GM12878 (cell line): Measurements from ENCODE around the gene AGBL3. TPM values are rescaled to one million over a fixed set of nuclear protein-coding genes. Genes with fewer than 3 reads are reported as not detected.

Experiments
- ATAC-seq: fragments of 200-7000 bp; cut with Tn5 transposase; 3 replicates; pipeline ENCODE4 v1.9.1; 2020; ENCODE audit warnings: mild to moderate bottlenecking, moderate library complexity
- BruUV-seq: library from RNA; stranded (reverse); fragments of 400-500 nt; replicated peaks from 2 replicates; lab custom pipeline; 2021; lab: Mats Ljungman, UMichigan
- CTCF ChIA-PET: fragments of 300-600 bp; sonication (Branson Sonifier 250); formaldehyde crosslinking; extraction: SDS; loops from one replicate; lab custom pipeline; 2021; ENCODE audit warnings: inconsistent platforms; lab: Yijun Ruan, JAX
- POLR2A ChIA-PET: fragments of 350-600 bp; formaldehyde crosslinking; extraction: SDS; loops from one replicate; lab custom pipeline; 2021; ENCODE audit warnings: inconsistent platforms; lab: Charles Lee
- RAD21 ChIA-PET: fragments of 300-600 bp; sonication (Branson Sonifier 250); formaldehyde crosslinking; loops from one replicate; lab custom pipeline; 2023; ENCODE audit warnings: antibody characterized with exemption; ENCODE audit not compliant: unreplicated experiment; lab: Charles Lee
- SMC1A ChIA-PET: fragments of 300-600 bp; sonication (Branson Sonifier 250); formaldehyde crosslinking; loops from one replicate; lab custom pipeline; 2023; ENCODE audit not compliant: unreplicated experiment, uncharacterized antibody; lab: Charles Lee
- DNase-seq: peaks from one replicate; pipeline ENCODE4 v3.0.0-alpha.2; 2011; ENCODE audit warnings: low read depth, low spot score
- FAIRE-seq: peaks from 3 replicates; lab custom pipeline; 2011; peaks lifted over from hg19 to GRCh38; lab: Jason Lieb, UNC
- H2AFZ ChIP-seq: 2 replicates; pipeline ENCODE4 v1.6.0; 2011; ENCODE audit warnings: low read depth, low read length, control low read depth; ENCODE audit not compliant: control insufficient read depth
- H3K27ac ChIP-seq: 2 replicates; pipeline ENCODE4 v1.5.1; 2011; ENCODE audit warnings: control low read depth; ENCODE audit not compliant: control insufficient read depth, insufficient read depth
- H3K27me3 ChIP-seq, 2 experiments: replicated peaks in 1 of 2; 2 replicates each; pipeline versions ENCODE4 v1.6.0 to v1.6.1; 2011; ENCODE audit warnings: low read length in 1 of 2; ENCODE audit not compliant: control insufficient read depth in 2 of 2, insufficient read depth in 2 of 2
- H3K36me3 ChIP-seq, 2 experiments: 2 replicates each; pipeline ENCODE4 v1.5.1; 2011; ENCODE audit warnings: low read length in 1 of 2; ENCODE audit not compliant: control insufficient read depth in 2 of 2, insufficient read depth in 2 of 2
- H3K4me1 ChIP-seq: 2 replicates; pipeline ENCODE4 v1.6.1; 2011; ENCODE audit warnings: mild to moderate bottlenecking, low read length, moderate library complexity, mixed read lengths; ENCODE audit not compliant: control insufficient read depth, insufficient read depth
- H3K4me2 ChIP-seq: 2 replicates; pipeline ENCODE4 v1.6.0; 2011; ENCODE audit warnings: control low read depth; ENCODE audit not compliant: control insufficient read depth, insufficient read depth
- H3K4me3 ChIP-seq: fragments of 200-600 bp; sonication (generic); 2 replicates; pipeline ENCODE4 v1.5.1; 2016
- H3K79me2 ChIP-seq: 2 replicates; pipeline ENCODE4 v1.6.0; 2011; ENCODE audit warnings: low read length; ENCODE audit not compliant: control insufficient read depth, insufficient read depth
- H3K9ac ChIP-seq: 2 replicates; pipeline ENCODE4 v1.8.0; 2011; ENCODE audit warnings: low read length, control low read depth, mixed read lengths; ENCODE audit not compliant: control insufficient read depth, insufficient read depth
- H3K9me3 ChIP-seq: replicated peaks from 3 replicates; pipeline ENCODE4 v1.5.1; 2011; ENCODE audit warnings: mild to moderate bottlenecking, low read length; ENCODE audit not compliant: control insufficient read depth, insufficient read depth
- H4K20me1 ChIP-seq: 2 replicates; pipeline ENCODE4 v1.6.0; 2011; ENCODE audit not compliant: control insufficient read depth, insufficient read depth
- CEBPB ChIP-seq, 2 experiments: fragments of 150-350 bp in 1 of 2; IDR thresholded peaks; 2 replicates each; pipeline ENCODE4 v1.6.1; 2012 to 2014; ENCODE audit warnings: low read depth in 2 of 2, low read length in 2 of 2, borderline replicate concordance in 1 of 2, inconsistent platforms in 1 of 2
- CHD4 ChIP-seq: fragments of 200-600 bp; sonication (generic); IDR thresholded peaks from 2 replicates; pipeline ENCODE4 v1.6.1; 2016; ENCODE audit warnings: mild to moderate bottlenecking
- CTCF ChIP-seq, 3 experiments: IDR thresholded peaks in 2 of 3; conservative IDR thresholded peaks in 1 of 3; 2 replicates each; pipeline ENCODE4 v1.5.1; 2011; ENCODE audit warnings: low read depth in 3 of 3, low read length in 3 of 3, mild to moderate bottlenecking in 3 of 3, control low read depth in 2 of 3, moderate library complexity in 2 of 3, inconsistent platforms in 1 of 3, mixed read lengths in 1 of 3; ENCODE audit not compliant: control insufficient read depth in 2 of 3, insufficient read depth in 1 of 3; ENCODE audit errors: extremely low read depth in 1 of 3
- EGR1 ChIP-seq, 2 experiments: IDR thresholded peaks; 1 replicate in 1 of 2; 2 replicates in 1 of 2; pipeline ENCODE4 v1.6.1; 2011 to 2012; ENCODE audit warnings: low read depth in 2 of 2, low read length in 2 of 2, borderline replicate concordance in 1 of 2, mild to moderate bottlenecking in 1 of 2, moderate library complexity in 1 of 2
- IKZF1 ChIP-seq: fragments of 450-650 bp; conservative IDR thresholded peaks from 2 replicates; pipeline ENCODE4 v1.6.1; 2017; ENCODE audit warnings: antibody characterized with exemption, mild to moderate bottlenecking
- MTA3 ChIP-seq: IDR thresholded peaks from 2 replicates; pipeline ENCODE4 v1.6.1; 2012; ENCODE audit warnings: low read length, inconsistent platforms, borderline replicate concordance
- NR2C1 ChIP-seq: fragments of 450-650 bp; IDR thresholded peaks from 2 replicates; pipeline ENCODE4 v1.6.1; 2017; ENCODE audit warnings: antibody characterized with exemption, mild to moderate bottlenecking, moderate library complexity
- SP1 ChIP-seq: IDR thresholded peaks from one replicate; pipeline ENCODE4 v1.6.1; 2011; ENCODE audit warnings: low read depth, low read length
- SRF ChIP-seq, 2 experiments: IDR thresholded peaks; 2 replicates each; pipeline ENCODE4 v1.6.1; 2011; ENCODE audit warnings: low read depth in 2 of 2, low read length in 2 of 2, mild to moderate bottlenecking in 1 of 2, moderate library complexity in 1 of 2
- YBX1 ChIP-seq: fragments of 450-650 bp; IDR thresholded peaks from 2 replicates; pipeline ENCODE4 v1.6.1; 2016; ENCODE audit warnings: antibody characterized with exemption
- ZBTB4 ChIP-seq: fragments of 450-650 bp; formaldehyde crosslinking; IDR thresholded peaks from 2 replicates; pipeline ENCODE4 v1.4.0; 2022; ENCODE audit warnings: mild to moderate bottlenecking, moderate library complexity
- ZNF24 ChIP-seq: fragments of 450-650 bp; IDR thresholded peaks from 2 replicates; pipeline ENCODE4 v1.6.1; 2017; ENCODE audit warnings: antibody characterized with exemption, mild to moderate bottlenecking
- WGBS: methylation state at CpG from one replicate; pipeline ENCODE4 v1.1.6; 2016; ENCODE audit warnings: low lambda C conversion rate; ENCODE audit not compliant: insufficient replicate concordance, insufficient coverage; ENCODE audit errors: missing lambda C conversion rate; 5-methylcytosine and 5-hydroxymethylcytosine counted together
- in situ Hi-C: fragments of 300-500 bp; cut with MboI; formaldehyde crosslinking; loops from 9 replicates; pipeline ENCODE4 v1.14.3; 2018; ENCODE audit warnings: mixed read lengths
- intact Hi-C: fragments of 100-400 bp; cut with micrococcal nuclease; formaldehyde crosslinking; loops from one replicate; pipeline ENCODE4 v1.14.2; 2022; ENCODE audit not compliant: unreplicated experiment
- polyA plus RNA-seq, 11 experiments: library from polyadenylated mRNA; depleted of rRNA in 4 of 11; unstranded in 6 of 11; stranded (reverse) in 5 of 11; fragments of >200 nt; fragmentation: Nextera tagmentation in 4 of 11; fragmentation: Illumina TruSeq in 1 of 11; extraction: Ambion mirVana in 4 of 11; extraction: Trizol in 1 of 11; gene quantifications; 1 replicate in 1 of 11; 2 replicates in 10 of 11; pipeline versions ENCODE4 v1.2.1 to v1.2.3, GENCODE V29; 2011 to 2016; ENCODE audit warnings: inconsistent platforms in 2 of 11, missing spikeins in 2 of 11, low read depth in 1 of 11
- total RNA-seq, 4 experiments: library from RNA; depleted of rRNA in 3 of 4; stranded (reverse); fragments of >200 nt in 3 of 4; fragmentation: Illumina TruSeq in 1 of 4; extraction: Trizol in 1 of 4; gene quantifications; 2 replicates each; pipeline versions ENCODE4 v1.2.1 to v1.2.3, GENCODE V29; 2013 to 2021

AGBL3 gene
- total and polyA plus RNA-seq, 10 of the 15 experiments (the other 5 are each of a cell fraction or from before 2014, with no cell fraction given): 0.82 to 12.4 (median 3.7) TPM

GRCh38 chr7:134948246-134948645, 38.1 kb upstream of the AGBL3 start:
- no peaks in the 10 kb centered on the region for H3K4me1 ChIP-seq
- H3K4me3 ChIP-seq: no peak overlapping the region
- no peak overlapping the region for H3K4me2 ChIP-seq
- intact Hi-C loops: loop anchor here (10.0 kb wide), 2 partner anchors 193 to 433 kb away; no protein-coding TSS in a partner anchor
- TF ChIP-seq YBX1: no peak
- TF ChIP-seq MTA3: no peak
- TF ChIP-seq ZNF24: no peak
- no peak for TF ChIP-seq NR2C1
- TF ChIP-seq EGR1 (IDR thresholded peaks at IDR 0.05; ENCODE audit: borderline replicate concordance in 1 of 2, low read depth in 2 of 2, low read length in 2 of 2): no peak
- TF ChIP-seq CHD4: no peak
- POLR2A ChIA-PET: interaction anchor here (0.6 kb wide), 1 partner anchor 69 kb away, joined by 3 read pairs; no protein-coding TSS in a partner anchor
- FAIRE-seq: no peak
- H2AFZ ChIP-seq: no peak overlapping the region
- no peaks in the 10 kb centered on the region for H3K79me2 ChIP-seq
- H3K27ac ChIP-seq: no peak overlapping the region
- no TSS peak for BruUV-seq
- H3K9me3 ChIP-seq: no peaks in the 10 kb centered on the region
- no peak overlapping the region for H3K9ac ChIP-seq
- H3K36me3 ChIP-seq: no peaks in the 10 kb centered on the region
- ATAC-seq: no peak
- no peaks in the 10 kb centered on the region for H3K27me3 ChIP-seq
- DNase-seq: no peak
- CTCF ChIA-PET: interaction anchor here (0.6 to 1.5 kb wide), 3 partner anchors 120 to 312 kb away, joined by 3 to 4 read pairs (median 4); no protein-coding TSS in a partner anchor
- RAD21 ChIA-PET: interaction anchor here (1.2 to 1.6 kb wide), 3 partner anchors 38 to 224 kb away, joined by 3 to 6 read pairs (median 3); partner anchors contain the start of gene AGBL3
- in situ Hi-C loops: loop anchor here (5.0 kb wide), 1 partner anchor 316 kb away; no protein-coding TSS in a partner anchor
- 55% methylated on average over 4 of the region's 4 CpGs for WGBS
- no peaks in the 10 kb centered on the region for H4K20me1 ChIP-seq
- SMC1A ChIA-PET: interaction anchor here (0.7 to 1.9 kb wide), 2 partner anchors 34 to 314 kb away, joined by 3 to 6 read pairs; no protein-coding TSS in a partner anchor

- Histone ChIP-seq H3K79me2 (no peaks in the 10 kb centered on the region), H3K9ac (no peak overlapping the region), H3K27ac (no peak overlapping the region), H2AFZ (no peak overlapping the region), H3K27me3 (no peaks in the 10 kb centered on the region), H3K4me1 (no peaks in the 10 kb centered on the region), H4K20me1 (no peaks in the 10 kb centered on the region), H3K4me3 (no peak overlapping the region), H3K36me3 (no peaks in the 10 kb centered on the region), H3K4me2 (no peak overlapping the region), H3K9me3 (no peaks in the 10 kb centered on the region)
- POLR2A ChIA-PET: no interaction called here
- RAD21 ChIA-PET: interaction anchor here (1.2 to 1.6 kb wide), 3 partner anchors 38 to 224 kb away, joined by 3 to 6 read pairs (median 3); partner anchors contain the start of gene AGBL3
- intact Hi-C loops: loop anchor here (10.0 kb wide), 2 partner anchors 194 to 434 kb away; no protein-coding TSS in a partner anchor
- no TSS peak for BruUV-seq
- FAIRE-seq (no peak), DNase-seq (no peak), ATAC-seq (no peak)
- WGBS: 83% methylated on average over 1 of the region's 1 CpG
- SMC1A ChIA-PET: interaction anchor here (0.7 kb wide), 1 partner anchor 35 kb away, joined by 3 read pairs; no protein-coding TSS in a partner anchor
- CTCF ChIA-PET: interaction anchor here (0.6 to 0.7 kb wide), 2 partner anchors 12 to 312 kb away, joined by 3 read pairs; no protein-coding TSS in a partner anchor
- in situ Hi-C loops: loop anchor here (5.0 kb wide), 1 partner anchor 316 kb away; no protein-coding TSS in a partner anchor
- TF ChIP-seq CEBPB (IDR thresholded peaks at IDR 0.05; ENCODE audit: borderline replicate concordance in 1 of 2, low read depth in 2 of 2, low read length in 2 of 2): no peak
- no peak for TF ChIP-seq SRF (IDR thresholded peaks at IDR 0.05; ENCODE audit: low read depth in 2 of 2, low read length in 2 of 2)
- no peak for TF ChIP-seq SP1
- TF ChIP-seq IKZF1: no peak
- TF ChIP-seq CTCF (IDR thresholded peaks at IDR 0.05 in 2 of 3, conservative IDR thresholded peaks at IDR 0.05 in 1 of 3; ENCODE audit: control insufficient read depth in 2 of 3, extremely low read depth in 1 of 3, insufficient read depth in 1 of 3, low read depth in 3 of 3, low read length in 3 of 3): no peak
- no peak for TF ChIP-seq ZBTB4 (CRISPR knock-in tag)
These were observed 37.6 kb upstream of the AGBL3 start for GRCh38 chr7:134948736-134949135.
